B cell (primary cell): Measurements from ENCODE around the gene IGFN1. TPM values are rescaled to one million over a fixed set of nuclear protein-coding genes. Genes with fewer than 3 reads are reported as not detected.

Experiments
- ATAC-seq: fragments of 200-7000 bp; cut with Tn5 transposase; one replicate; pipeline ENCODE4 v1.10.0; 2021; ENCODE audit warnings: low read depth, mild to moderate bottlenecking, moderate number of reproducible peaks, moderate library complexity
- CTCF ChIA-PET: fragments of 350-600 bp; sonication (Branson Sonifier 250); formaldehyde crosslinking; loops from one replicate; lab custom pipeline; 2021; ENCODE audit warnings: antibody characterized with exemption, inconsistent platforms; lab: Charles Lee
- POLR2A ChIA-PET: fragments of 350-600 bp; sonication (Branson Sonifier 250); formaldehyde crosslinking; loops from one replicate; lab custom pipeline; 2021; ENCODE audit warnings: antibody characterized with exemption; lab: Charles Lee
- DNase-seq: peaks from one replicate; pipeline ENCODE4 v3.0.0; 2013
- H2AFZ ChIP-seq: 2 replicates; pipeline ENCODE4 v1.6.1; 2012; ENCODE audit warnings: mild to moderate bottlenecking, low read depth, low read length; ENCODE audit not compliant: insufficient read depth, poor library complexity, severe bottlenecking
- H3K27ac ChIP-seq, 2 donors: 1 replicate in 1 of 2; 2 replicates in 1 of 2; pipeline ENCODE4 v1.5.1; 2012 to 2013; ENCODE audit warnings: low read length in 2 of 2, mild to moderate bottlenecking in 2 of 2, moderate library complexity in 1 of 2
- H3K27me3 ChIP-seq, 4 experiments: fragments of 200-600 bp in 1 of 4; sonication (generic) in 1 of 4; replicated peaks in 1 of 4; 1 replicate in 2 of 4; 2 replicates in 2 of 4; pipeline versions ENCODE4 v1.6.1 to v1.7.0; 2013 to 2016; ENCODE audit warnings: low read length in 3 of 4, mild to moderate bottlenecking in 2 of 4, mixed read lengths in 1 of 4, moderate library complexity in 1 of 4; ENCODE audit not compliant: insufficient read depth in 4 of 4, control insufficient read depth in 3 of 4; ENCODE audit errors: control extremely low read depth in 1 of 4
- H3K36me3 ChIP-seq, 2 experiments: replicated peaks in 1 of 2; 1 replicate in 1 of 2; 2 replicates in 1 of 2; pipeline versions ENCODE4 v1.6.1 to v1.7.1; 2013; ENCODE audit warnings: low read length in 1 of 2; ENCODE audit not compliant: insufficient read depth in 2 of 2, control insufficient read depth in 1 of 2; ENCODE audit errors: control extremely low read depth in 1 of 2, extremely low read depth in 1 of 2
- H3K4me1 ChIP-seq, 2 donors: fragments of 200-600 bp in 1 of 2; sonication (generic) in 1 of 2; 1 replicate in 1 of 2; 2 replicates in 1 of 2; pipeline versions ENCODE4 v1.5.1 to v1.6.1; 2013 to 2017; ENCODE audit warnings: low read length in 2 of 2; ENCODE audit not compliant: control insufficient read depth in 2 of 2, insufficient read depth in 2 of 2
- H3K4me2 ChIP-seq: replicated peaks from 2 replicates; pipeline ENCODE3; 2012; ENCODE audit warnings: mild to moderate bottlenecking, low read depth, low read length; ENCODE audit not compliant: poor library complexity, severe bottlenecking
- H3K4me3 ChIP-seq, 5 experiments: fragments of 200-600 bp in 1 of 5; sonication (generic) in 1 of 5; 1 replicate in 3 of 5; 2 replicates in 2 of 5; pipeline versions ENCODE4 v1.5.1 to v1.7.0; 2011 to 2016; ENCODE audit warnings: low read length in 4 of 5, mild to moderate bottlenecking in 4 of 5, low read depth in 2 of 5, control low read depth in 1 of 5, moderate library complexity in 1 of 5; ENCODE audit not compliant: insufficient read depth in 1 of 5; ENCODE audit errors: control extremely low read depth in 1 of 5, extremely low read depth in 1 of 5
- H3K79me2 ChIP-seq: fragments of 200-600 bp; sonication (generic); one replicate; pipeline ENCODE4 v1.6.0; 2016; ENCODE audit warnings: low read length; ENCODE audit not compliant: control insufficient read depth, insufficient read depth
- H3K9ac ChIP-seq: fragments of 200-600 bp; sonication (generic); 2 replicates; pipeline ENCODE4 v1.6.1; 2017; ENCODE audit warnings: mild to moderate bottlenecking, low read length, moderate library complexity
- H3K9me3 ChIP-seq, 3 donors: one replicate each; pipeline versions ENCODE4 v1.6.1 to v1.7.1; 2013; ENCODE audit warnings: low read length in 2 of 3; ENCODE audit not compliant: control insufficient read depth in 2 of 3, insufficient read depth in 1 of 3; ENCODE audit errors: control extremely low read depth in 1 of 3
- H4K20me1 ChIP-seq: 2 replicates; pipeline ENCODE4 v1.6.0; 2012; ENCODE audit warnings: mild to moderate bottlenecking, low read length; ENCODE audit not compliant: insufficient read depth, control insufficient read depth, poor library complexity, severe bottlenecking
- H3K27ac Mint-ChIP-seq: one replicate; pipeline ENCODE4 v1.8.0; 2021; ENCODE audit warnings: mixed read lengths
- H3K27me3 Mint-ChIP-seq: one replicate; pipeline ENCODE4 v1.8.0; 2021; ENCODE audit warnings: mixed read lengths
- H3K4me1 Mint-ChIP-seq: one replicate; pipeline ENCODE4 v1.8.0; 2021; ENCODE audit warnings: mixed read lengths
- H3K4me3 Mint-ChIP-seq: one replicate; pipeline ENCODE4 v1.8.0; 2021; ENCODE audit warnings: mixed read lengths
- H3K9me3 Mint-ChIP-seq: one replicate; pipeline ENCODE4 v1.8.0; 2022; ENCODE audit warnings: mixed read lengths; ENCODE audit not compliant: insufficient read depth
- EZH2 ChIP-seq: IDR thresholded peaks from 2 replicates; pipeline ENCODE4 v1.6.1; 2012; ENCODE audit warnings: borderline replicate concordance, low read depth, mild to moderate bottlenecking, moderate library complexity, low read length; ENCODE audit not compliant: insufficient read depth, poor library complexity, severe bottlenecking
- WGBS: methylation state at CpG from one replicate; pipeline ENCODE4 v1.1.5; 2013; ENCODE audit warnings: missing lambda C conversion rate; ENCODE audit not compliant: insufficient coverage; 5-methylcytosine and 5-hydroxymethylcytosine counted together
- intact Hi-C: fragments of 100-400 bp; cut with micrococcal nuclease; formaldehyde crosslinking; loops from one replicate; pipeline ENCODE4 v1.10.0; 2022
- polyA plus RNA-seq: library from polyadenylated mRNA; depleted of rRNA; stranded (reverse); fragments of >200 nt; gene quantifications from 2 replicates; pipeline ENCODE4 v1.2.3, GENCODE V29; 2012
- total RNA-seq, 2 donors: library from RNA; stranded (reverse); fragments of 120-200 nt in 1 of 2; gene quantifications; 1 replicate in 1 of 2; 2 replicates in 1 of 2; pipeline versions ENCODE4 v1.2.3 to v1.2.4, GENCODE V29; 2013 to 2022
- TF ChIP-seq, protein P1 (sequence below): fragments of 200-600 bp; IDR thresholded peaks from one replicate; pipeline ENCODE4 v1.8.0; 2022; ENCODE audit warnings: antibody characterized with exemption, mild to moderate bottlenecking

The IGFN1 gene
- total and polyA plus RNA-seq, 2 donors (not counting 1 experiment from before 2014, with no cell fraction given) = not detected

DNA sequence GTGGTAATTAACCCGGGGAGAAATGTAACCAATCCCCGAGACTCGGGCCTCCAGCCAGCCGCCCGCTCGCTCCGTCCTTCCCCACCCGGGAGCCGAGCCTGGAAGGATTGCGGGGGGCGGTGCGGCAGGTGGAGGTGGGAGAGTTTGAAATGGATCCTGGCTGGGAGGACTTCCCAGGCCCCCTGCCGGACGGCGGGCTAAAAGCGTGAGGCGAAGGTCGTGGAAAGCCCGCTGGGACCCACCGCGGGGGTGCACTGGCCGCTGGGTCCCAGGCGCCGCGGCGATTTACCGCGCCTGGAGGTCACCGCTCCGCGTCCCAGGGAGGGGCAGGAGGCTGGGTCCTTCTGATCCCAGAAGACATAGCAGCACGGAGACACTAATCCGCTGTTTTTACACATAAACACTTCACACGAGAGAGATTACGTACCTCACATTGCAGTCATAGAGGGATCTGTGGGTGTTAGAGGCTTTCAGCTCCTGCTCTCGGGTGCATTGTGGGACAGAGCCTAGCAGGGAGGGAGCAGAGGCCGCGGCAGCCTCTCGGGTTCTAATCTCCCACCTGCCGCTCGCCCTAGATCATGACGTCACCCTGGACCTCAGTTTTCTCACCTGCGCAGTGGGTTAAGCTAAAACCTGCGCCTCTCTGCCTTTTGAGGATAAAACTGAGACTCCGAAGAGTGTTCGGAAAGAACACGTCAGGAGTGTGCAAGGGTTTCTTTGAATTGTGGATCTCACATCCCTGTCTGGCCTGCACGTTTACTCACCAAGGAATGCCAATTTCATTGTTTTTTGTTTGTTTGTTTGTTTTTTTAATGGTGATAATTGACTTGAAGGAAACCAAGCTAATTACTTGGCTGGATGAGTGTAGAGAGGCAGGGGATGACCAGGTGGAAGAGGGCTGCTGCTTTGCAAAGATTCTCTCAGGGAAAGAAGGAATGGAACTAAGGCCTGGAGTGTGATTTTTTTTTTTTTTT, 19.3 kb upstream of the IGFN1 start:
- Mint-ChIP-seq H3K27ac (peak overlapping the region; percentile 77), H3K9me3 (no peaks in the 10 kb centered on the region), H3K27me3 (peaks cover 8% of the 10 kb centered on the region), H3K4me1 (peaks cover 16% of the 10 kb centered on the region), H3K4me3 (peak overlapping the region; percentile 90)
- no peaks in the 10 kb centered on the region for H4K20me1 ChIP-seq
- peaks cover 0 to 29% (median 0%) of the 10 kb centered on the region in 4 experiments for H3K27me3 ChIP-seq
- POLR2A ChIA-PET = interaction anchor here (0.6 kb wide), 1 partner anchor 1497 kb away, joined by 7 read pairs; no protein-coding TSS in a partner anchor
- H3K36me3 ChIP-seq = no peaks in the 10 kb centered on the region
- peak overlapping the region; percentile 93 for H2AFZ ChIP-seq
- no peaks in the 10 kb centered on the region for H3K79me2 ChIP-seq
- no peak for DNase-seq
- intact Hi-C loops = loop anchor here (5.0 kb wide), 1 partner anchor 149 kb away; the partner anchor contains the start of gene KIF21B
- 12% methylated on average over 44 of the region's 48 CpGs for WGBS
- peak overlapping the region; percentile 70 for H3K9ac ChIP-seq
- CTCF ChIA-PET = interaction anchor here (0.5 to 1.4 kb wide), 4 partner anchors 15 to 549 kb away, joined by 3 to 4 read pairs (median 3); no protein-coding TSS in a partner anchor
- peak overlapping the region; percentile 90 for H3K4me2 ChIP-seq
- TF ChIP-seq, protein P1, sequence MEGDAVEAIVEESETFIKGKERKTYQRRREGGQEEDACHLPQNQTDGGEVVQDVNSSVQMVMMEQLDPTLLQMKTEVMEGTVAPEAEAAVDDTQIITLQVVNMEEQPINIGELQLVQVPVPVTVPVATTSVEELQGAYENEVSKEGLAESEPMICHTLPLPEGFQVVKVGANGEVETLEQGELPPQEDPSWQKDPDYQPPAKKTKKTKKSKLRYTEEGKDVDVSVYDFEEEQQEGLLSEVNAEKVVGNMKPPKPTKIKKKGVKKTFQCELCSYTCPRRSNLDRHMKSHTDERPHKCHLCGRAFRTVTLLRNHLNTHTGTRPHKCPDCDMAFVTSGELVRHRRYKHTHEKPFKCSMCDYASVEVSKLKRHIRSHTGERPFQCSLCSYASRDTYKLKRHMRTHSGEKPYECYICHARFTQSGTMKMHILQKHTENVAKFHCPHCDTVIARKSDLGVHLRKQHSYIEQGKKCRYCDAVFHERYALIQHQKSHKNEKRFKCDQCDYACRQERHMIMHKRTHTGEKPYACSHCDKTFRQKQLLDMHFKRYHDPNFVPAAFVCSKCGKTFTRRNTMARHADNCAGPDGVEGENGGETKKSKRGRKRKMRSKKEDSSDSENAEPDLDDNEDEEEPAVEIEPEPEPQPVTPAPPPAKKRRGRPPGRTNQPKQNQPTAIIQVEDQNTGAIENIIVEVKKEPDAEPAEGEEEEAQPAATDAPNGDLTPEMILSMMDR = peak; percentile 54
- TF ChIP-seq EZH2 = no peak
- peaks cover 7 to 14% of the 10 kb centered on the region in 2 donors for H3K4me1 ChIP-seq
- peak overlapping the region in 1 of 2 donors; percentile 20 for H3K27ac ChIP-seq
- H3K4me3 ChIP-seq = peak overlapping the region; percentile 43 to 80 (median 61)
- H3K9me3 ChIP-seq = no peaks in the 10 kb centered on the region
- ATAC-seq = peak; percentile 51

DNA sequence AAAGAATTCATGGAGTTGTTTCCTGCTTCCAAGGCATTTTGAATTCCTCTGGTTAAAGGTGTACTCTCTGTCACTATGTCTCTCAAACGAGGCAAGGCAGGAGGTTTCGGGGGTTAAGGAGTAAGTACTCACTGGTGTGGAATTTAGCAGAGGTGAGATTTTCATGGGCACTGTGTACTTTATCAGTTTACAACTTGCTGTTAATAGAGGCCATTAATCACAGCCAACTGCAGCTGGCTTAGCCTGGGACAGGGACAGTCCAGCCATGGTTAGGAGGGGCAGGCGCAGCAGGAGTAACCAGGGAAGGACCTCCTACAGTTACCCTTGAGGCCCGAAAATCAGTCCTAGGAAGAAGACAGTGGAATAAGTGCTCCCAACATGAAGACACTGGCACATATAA, 18.3 kb upstream of the IGFN1 start:
- Mint-ChIP-seq H3K4me3 (peak overlapping the region; percentile 29), H3K27ac (no peak overlapping the region), H3K27me3 (peaks cover 12% of the 10 kb centered on the region), H3K9me3 (no peaks in the 10 kb centered on the region), H3K4me1 (peaks cover 16% of the 10 kb centered on the region)
- 73% methylated on average over 3 of the region's 4 CpGs for WGBS
- no peaks in the 10 kb centered on the region for H3K79me2 ChIP-seq
- no peak for ATAC-seq
- TF ChIP-seq EZH2 = no peak
- TF ChIP-seq, protein P1 = no peak
- no peak overlapping the region for H3K4me3 ChIP-seq
- DNase-seq = no peak
- no peak overlapping the region for H3K9ac ChIP-seq
- peaks cover 0 to 38% (median 4%) of the 10 kb centered on the region in 4 experiments for H3K27me3 ChIP-seq
- ChIA-PET CTCF (no interaction called here), POLR2A (no interaction called here)
- H4K20me1 ChIP-seq = no peaks in the 10 kb centered on the region
- H3K4me1 ChIP-seq = peaks cover 7 to 14% of the 10 kb centered on the region in 2 donors
- H3K36me3 ChIP-seq = no peaks in the 10 kb centered on the region
- no peak overlapping the region for H3K27ac ChIP-seq
- no peak overlapping the region for H2AFZ ChIP-seq
- intact Hi-C loops = loop anchor here (5.0 kb wide), 1 partner anchor 150 kb away; the partner anchor contains the start of gene KIF21B
- H3K9me3 ChIP-seq = no peaks in the 10 kb centered on the region
- H3K4me2 ChIP-seq = no peak overlapping the region
